GM12891 (cell line): Measurements from ENCODE around the gene ZNF185.

ENCODE experiments used
- DNase-seq: peaks from one replicate; pipeline ENCODE4 v3.0.0; 2011; ENCODE audit warnings: low spot score; ENCODE audit not compliant: insufficient read length
- FAIRE-seq: peaks from 2 replicates; lab custom pipeline; 2011; peaks lifted over from hg19 to GRCh38; lab: Jason Lieb, UNC
- PAX5 ChIP-seq: IDR thresholded peaks from 2 replicates; pipeline ENCODE4 v1.6.1; 2011; ENCODE audit warnings: low read length, moderate library complexity, mild to moderate bottlenecking; ENCODE audit not compliant: insufficient read depth, severe bottlenecking
- POLR2A ChIP-seq: IDR thresholded peaks from 2 replicates; pipeline ENCODE4 v1.6.1; 2011; ENCODE audit warnings: low read depth, low read length, control low read depth
- POLR2AphosphoS5 ChIP-seq: IDR thresholded peaks from 2 replicates; pipeline ENCODE4 v1.6.1; 2011; ENCODE audit warnings: low read depth, low read length, control low read depth
- POU2F2 ChIP-seq: IDR thresholded peaks from 2 replicates; pipeline ENCODE4 v1.6.1; 2011; ENCODE audit warnings: low read depth, mild to moderate bottlenecking, control low read depth, low read length, moderate library complexity
- SPI1 ChIP-seq: IDR thresholded peaks from 2 replicates; pipeline ENCODE4 v1.6.1; 2011; ENCODE audit warnings: low read depth, low read length, control low read depth
- TAF1 ChIP-seq: IDR thresholded peaks from 2 replicates; pipeline ENCODE4 v1.6.1; 2011; ENCODE audit warnings: low read depth, low read length, control low read depth

Gene ZNF185

GRCh38 chrX:152893980-152894610 lies 3.8 kb upstream of the ZNF185 start:
- no peak for TF ChIP-seq PAX5
- no peak for TF ChIP-seq POLR2A
- TF ChIP-seq POU2F2 = no peak
- TF ChIP-seq SPI1 = no peak
- TF ChIP-seq TAF1 = no peak
- no peak for FAIRE-seq
- DNase-seq = no peak

DNA sequence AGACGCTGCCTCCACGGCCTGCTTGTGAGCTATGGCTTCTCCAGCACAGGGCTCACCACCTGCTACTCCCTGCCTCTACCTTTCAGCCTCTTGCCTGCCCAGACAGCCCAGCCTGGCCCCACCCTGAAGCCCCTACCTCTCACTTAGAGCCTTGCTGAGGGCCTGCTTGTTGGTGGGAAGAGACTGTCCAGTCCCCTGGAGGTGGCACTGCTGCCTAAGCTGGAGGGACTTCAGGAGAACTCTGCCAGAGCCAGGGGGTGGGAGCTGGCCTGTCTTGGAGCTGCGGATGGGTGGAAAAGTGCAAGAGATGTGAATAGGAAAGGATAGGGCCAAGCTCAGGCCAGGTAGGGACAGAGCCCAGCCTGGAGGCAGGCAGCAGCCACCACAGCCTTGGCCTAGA lies 2.7 kb upstream of the ZNF185 start:
- FAIRE-seq (no peak), DNase-seq (no peak)
- TF ChIP-seq POLR2AphosphoS5 = no peak
- no peak for TF ChIP-seq SPI1
- TF ChIP-seq POLR2A = no peak
- TF ChIP-seq TAF1 = no peak
- TF ChIP-seq PAX5 = no peak
- TF ChIP-seq POU2F2 = no peak

GRCh38 chrX:152895724-152896420 lies 2.0 kb upstream of the ZNF185 start:
- no peak for TF ChIP-seq TAF1
- TF ChIP-seq PAX5 = no peak
- TF ChIP-seq SPI1 = no peak
- TF ChIP-seq POLR2AphosphoS5 = no peak
- no peak for TF ChIP-seq POU2F2
- no peak for TF ChIP-seq POLR2A
- FAIRE-seq = no peak
- no peak for DNase-seq

DNA sequence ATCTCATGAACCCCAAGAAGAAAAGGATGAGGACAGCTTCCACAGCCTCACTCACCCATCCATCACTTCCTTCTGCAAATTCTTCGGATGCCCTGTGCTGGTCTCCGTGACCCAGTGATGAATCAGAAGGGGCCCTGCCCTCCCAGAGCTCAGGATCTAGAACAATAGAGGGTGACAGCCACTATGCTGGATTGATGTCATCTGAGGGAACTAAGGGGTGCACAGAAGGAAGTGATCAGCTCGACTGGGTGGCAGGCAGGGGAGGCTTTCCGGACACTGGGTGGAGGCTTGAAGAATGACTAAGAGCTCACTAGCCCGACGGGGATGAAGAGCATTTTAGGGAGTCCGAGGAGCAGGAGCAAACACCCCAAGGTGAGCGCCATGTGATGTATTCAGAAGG lies 1.4 kb upstream of the ZNF185 start:
- no peak for DNase-seq
- TF ChIP-seq SPI1 = no peak
- no peak for TF ChIP-seq POLR2A
- TF ChIP-seq TAF1 = no peak
- no peak for TF ChIP-seq POU2F2
- no peak for TF ChIP-seq POLR2AphosphoS5
- no peak for TF ChIP-seq PAX5
- FAIRE-seq = no peak

GRCh38 chrX:152898442-152898841 lies 575 bp downstream of the ZNF185 start:
- no peak for TF ChIP-seq POLR2AphosphoS5
- no peak for TF ChIP-seq PAX5
- TF ChIP-seq SPI1 = no peak
- no peak for TF ChIP-seq TAF1
- no peak for TF ChIP-seq POLR2A
- no peak for TF ChIP-seq POU2F2
- DNase-seq = no peak
- FAIRE-seq = no peak

GRCh38 chrX:152899111-152899873 lies 1.4 kb downstream of the ZNF185 start:
- TF ChIP-seq POU2F2 = no peak
- TF ChIP-seq PAX5 = no peak
- TF ChIP-seq POLR2AphosphoS5 = no peak
- FAIRE-seq (no peak), DNase-seq (no peak)

DNA sequence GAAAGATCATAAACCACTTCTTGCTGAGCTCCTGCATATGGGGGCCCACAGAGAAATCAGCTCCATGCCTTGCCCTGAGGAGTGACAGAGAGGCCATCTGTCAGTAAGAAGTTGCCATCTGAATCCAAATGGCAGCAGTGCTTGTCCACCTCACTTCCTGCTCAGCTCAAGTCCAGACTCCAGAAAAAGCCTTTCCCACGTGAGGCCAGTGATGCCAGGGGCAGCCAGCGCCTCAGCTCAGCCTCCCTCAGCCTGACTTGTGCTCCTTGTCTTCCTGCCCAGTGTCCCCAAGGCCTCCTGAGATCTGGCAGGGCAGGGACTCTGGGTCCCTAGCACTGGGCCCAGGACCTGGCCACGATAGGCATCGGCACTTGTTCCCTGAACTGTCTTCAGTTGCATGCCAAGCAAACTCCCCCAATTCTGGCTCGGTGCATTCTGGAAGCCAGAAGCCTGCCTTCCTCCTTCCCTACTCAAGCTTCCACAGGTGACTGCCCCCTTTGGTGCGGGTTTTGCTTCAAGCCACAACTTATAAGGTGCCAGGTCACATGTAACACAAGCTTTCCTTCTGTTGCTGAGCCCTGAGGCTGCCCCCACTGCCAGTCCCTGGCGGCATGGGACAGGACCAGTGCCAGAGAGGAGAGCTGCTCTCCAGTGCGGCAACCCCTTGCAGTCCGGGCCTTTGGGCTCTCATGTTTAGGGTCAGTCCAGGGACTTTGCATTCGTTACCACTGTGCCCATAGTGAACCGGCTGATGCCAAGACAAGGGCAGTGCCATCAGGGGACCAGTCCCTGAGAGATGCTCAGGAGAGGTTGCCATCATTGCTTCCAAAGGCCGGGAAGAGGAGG lies 2.2 kb downstream of the ZNF185 start:
- TF ChIP-seq POU2F2 (no peak), POLR2AphosphoS5 (no peak), SPI1 (no peak), PAX5 (no peak), POLR2A (no peak), TAF1 (no peak)
- FAIRE-seq = no peak

GRCh38 chrX:152900937-152901445 lies 3.1 kb downstream of the ZNF185 start:
- FAIRE-seq (no peak), DNase-seq (no peak)
- TF ChIP-seq SPI1 (no peak), PAX5 (no peak), POLR2AphosphoS5 (no peak), TAF1 (no peak), POLR2A (no peak), POU2F2 (no peak)

More for the DNA sequence above, 2.2 kb downstream of the ZNF185 start:
- no peak for DNase-seq

- FAIRE-seq (no peak), DNase-seq (no peak)
- TF ChIP-seq POU2F2 (no peak), TAF1 (no peak), POLR2AphosphoS5 (no peak), SPI1 (no peak), POLR2A (no peak), PAX5 (no peak)
These were observed 4.1 kb downstream of the ZNF185 start for GRCh38 chrX:152901816-152902501.
